Natural killer cell (primary cell): Measurements from ENCODE around the gene LRRC17. TPM values are rescaled to one million over a fixed set of nuclear protein-coding genes. Genes with fewer than 3 reads are reported as not detected.

Source experiments
- ATAC-seq, 3 donors: fragments of 150-1000 bp in 2 of 3; fragments of 200-7000 bp in 1 of 3; cut with Tn5 transposase; 1 replicate in 1 of 3; 2 replicates in 2 of 3; pipeline ENCODE4 v1.10.0; 2021; ENCODE audit warnings: mild to moderate bottlenecking in 2 of 3, moderate library complexity in 2 of 3
- DNase-seq, 2 donors: peaks; one replicate each; pipeline versions ENCODE4 v3.0.0 to v3.0.0-alpha.2; 2013 to 2021; ENCODE audit warnings: mixed read lengths in 1 of 2
- H3K27ac ChIP-seq: one replicate; pipeline ENCODE4 v1.5.1; 2013; ENCODE audit warnings: mild to moderate bottlenecking, low read length
- H3K27me3 ChIP-seq: one replicate; pipeline ENCODE4 v1.6.1; 2013; ENCODE audit warnings: low read length; ENCODE audit not compliant: control insufficient read depth, insufficient read depth
- H3K36me3 ChIP-seq: one replicate; pipeline ENCODE4 v1.6.1; 2013; ENCODE audit warnings: low read length; ENCODE audit not compliant: control insufficient read depth, insufficient read depth
- H3K4me1 ChIP-seq: one replicate; pipeline ENCODE4 v1.6.1; 2013; ENCODE audit warnings: low read length; ENCODE audit not compliant: control insufficient read depth, insufficient read depth
- H3K4me3 ChIP-seq: one replicate; pipeline ENCODE4 v1.5.1; 2013; ENCODE audit warnings: low read length
- H3K9me3 ChIP-seq: one replicate; pipeline ENCODE4 v1.6.1; 2013; ENCODE audit warnings: low read length; ENCODE audit not compliant: control insufficient read depth, insufficient read depth
- H3K27ac Mint-ChIP-seq, 2 donors: one replicate each; pipeline ENCODE4 v1.8.0; 2022; ENCODE audit warnings: mild to moderate bottlenecking in 2 of 2, mixed read lengths in 2 of 2, moderate library complexity in 1 of 2
- H3K27me3 Mint-ChIP-seq, 2 donors: one replicate each; pipeline ENCODE4 v1.8.0; 2022; ENCODE audit warnings: low read depth in 2 of 2, mixed read lengths in 2 of 2
- H3K36me3 Mint-ChIP-seq: one replicate; pipeline ENCODE4 v1.8.0; 2022; ENCODE audit warnings: mixed read lengths
- H3K4me1 Mint-ChIP-seq, 2 donors: one replicate each; pipeline ENCODE4 v1.8.0; 2022; ENCODE audit warnings: mixed read lengths in 2 of 2
- H3K4me3 Mint-ChIP-seq: one replicate; pipeline ENCODE4 v1.8.0; 2022; ENCODE audit warnings: mild to moderate bottlenecking, moderate library complexity, mixed read lengths
- H3K9me3 Mint-ChIP-seq, 2 donors: one replicate each; pipeline ENCODE4 v1.8.0; 2022; ENCODE audit warnings: mixed read lengths in 2 of 2
- WGBS: methylation state at CpG from one replicate; pipeline ENCODE4 v1.1.7; 2013; ENCODE audit warnings: missing lambda C conversion rate; ENCODE audit not compliant: insufficient coverage; 5-methylcytosine and 5-hydroxymethylcytosine counted together
- intact Hi-C: fragments of 100-400 bp; cut with micrococcal nuclease; formaldehyde crosslinking; loops from one replicate; pipeline ENCODE4 v1.14.2; 2022
- total RNA-seq, 4 donors: library from RNA; stranded (reverse); fragments of 120-200 nt in 1 of 4; gene quantifications; one replicate each; pipeline versions ENCODE4 v1.2.3 to v1.2.4, GENCODE V29; 2013 to 2022
- TF ChIP-seq, protein P1 (sequence below): fragments of 200-600 bp; IDR thresholded peaks from one replicate; pipeline ENCODE4 v1.8.0; 2022; ENCODE audit warnings: antibody characterized with exemption

LRRC17 gene
- total RNA-seq, 3 donors from 2014 or later (not counting 1 experiment from before 2014, with no cell fraction given): 0.63 TPM; not detected in 2

DNA sequence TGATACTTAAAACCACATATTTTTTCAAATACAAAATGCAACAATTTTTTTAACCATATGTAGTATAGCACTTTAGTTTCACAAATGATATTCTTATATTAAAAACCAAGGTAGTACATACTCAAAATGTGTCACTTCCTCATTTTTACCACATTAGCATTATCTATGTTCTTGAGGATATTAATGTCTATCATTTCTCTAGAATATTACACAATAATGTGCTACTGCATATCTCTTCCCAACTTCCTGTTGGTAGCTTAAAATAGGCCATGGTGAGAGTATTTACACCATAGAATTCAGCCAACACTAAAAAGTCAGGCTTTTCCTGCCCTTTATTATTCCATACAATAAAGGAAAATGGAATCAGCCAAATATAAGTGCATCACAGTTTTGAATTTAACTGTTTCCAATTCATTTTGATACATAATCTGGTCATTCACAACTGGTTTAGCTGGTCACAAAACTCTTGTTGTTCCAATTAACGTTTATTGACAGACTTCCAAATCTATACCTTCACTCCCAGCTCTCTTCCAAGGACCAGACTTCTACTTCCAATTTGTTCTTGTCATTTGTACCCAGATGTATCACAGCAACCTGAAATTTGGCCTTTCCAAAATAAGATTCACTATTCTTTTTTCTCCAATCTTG is 20.0 kb upstream of the LRRC17 start:
- Mint-ChIP-seq H3K27me3 (peaks cover 2 to 11% of the 10 kb centered on the region in 2 donors), H3K36me3 (no peaks in the 10 kb centered on the region), H3K4me3 (no peak overlapping the region), H3K27ac (no peak overlapping the region), H3K4me1 (peaks cover 6 to 9% of the 10 kb centered on the region in 2 donors), H3K9me3 (no peaks in the 10 kb centered on the region)
- no peak overlapping the region for H3K27ac ChIP-seq
- H3K4me1 ChIP-seq: no peaks in the 10 kb centered on the region
- no peaks in the 10 kb centered on the region for H3K9me3 ChIP-seq
- intact Hi-C loops: no loop called here
- WGBS: 85% methylated on average over 1 of the region's 1 CpG
- no peak for ATAC-seq
- no peak for DNase-seq
- no peaks in the 10 kb centered on the region for H3K36me3 ChIP-seq
- TF ChIP-seq, protein P1, sequence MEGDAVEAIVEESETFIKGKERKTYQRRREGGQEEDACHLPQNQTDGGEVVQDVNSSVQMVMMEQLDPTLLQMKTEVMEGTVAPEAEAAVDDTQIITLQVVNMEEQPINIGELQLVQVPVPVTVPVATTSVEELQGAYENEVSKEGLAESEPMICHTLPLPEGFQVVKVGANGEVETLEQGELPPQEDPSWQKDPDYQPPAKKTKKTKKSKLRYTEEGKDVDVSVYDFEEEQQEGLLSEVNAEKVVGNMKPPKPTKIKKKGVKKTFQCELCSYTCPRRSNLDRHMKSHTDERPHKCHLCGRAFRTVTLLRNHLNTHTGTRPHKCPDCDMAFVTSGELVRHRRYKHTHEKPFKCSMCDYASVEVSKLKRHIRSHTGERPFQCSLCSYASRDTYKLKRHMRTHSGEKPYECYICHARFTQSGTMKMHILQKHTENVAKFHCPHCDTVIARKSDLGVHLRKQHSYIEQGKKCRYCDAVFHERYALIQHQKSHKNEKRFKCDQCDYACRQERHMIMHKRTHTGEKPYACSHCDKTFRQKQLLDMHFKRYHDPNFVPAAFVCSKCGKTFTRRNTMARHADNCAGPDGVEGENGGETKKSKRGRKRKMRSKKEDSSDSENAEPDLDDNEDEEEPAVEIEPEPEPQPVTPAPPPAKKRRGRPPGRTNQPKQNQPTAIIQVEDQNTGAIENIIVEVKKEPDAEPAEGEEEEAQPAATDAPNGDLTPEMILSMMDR: no peak
- no peak overlapping the region for H3K4me3 ChIP-seq
- no peaks in the 10 kb centered on the region for H3K27me3 ChIP-seq

DNA sequence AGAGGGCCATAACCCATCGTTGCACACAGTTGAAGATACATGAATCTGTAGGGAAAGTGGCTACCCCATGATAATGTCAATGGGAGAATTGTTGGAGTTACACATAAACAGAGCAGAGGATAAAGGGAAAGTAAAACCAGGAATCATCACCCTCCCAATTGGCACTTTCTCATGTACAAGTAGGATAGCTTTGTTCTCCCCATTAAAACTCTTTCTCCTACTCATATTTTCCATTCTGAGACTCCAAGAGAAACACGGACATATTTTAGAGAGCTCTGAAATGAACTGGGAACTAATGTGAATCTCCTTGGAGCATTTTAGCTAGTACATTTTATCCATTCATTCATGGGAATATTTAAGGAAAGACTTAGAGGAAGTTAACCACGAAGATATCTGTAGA is 17.2 kb upstream of the LRRC17 start:
- ATAC-seq (no peak), DNase-seq (no peak)
- Mint-ChIP-seq H3K4me1 (peaks cover 6 to 9% of the 10 kb centered on the region in 2 donors), H3K4me3 (no peak overlapping the region), H3K27me3 (peaks cover 0 to 2% of the 10 kb centered on the region in 2 donors), H3K36me3 (no peaks in the 10 kb centered on the region), H3K27ac (no peak overlapping the region), H3K9me3 (no peaks in the 10 kb centered on the region)
- Histone ChIP-seq H3K9me3 (no peaks in the 10 kb centered on the region), H3K36me3 (no peaks in the 10 kb centered on the region), H3K4me1 (no peaks in the 10 kb centered on the region), H3K27me3 (no peaks in the 10 kb centered on the region), H3K27ac (no peak overlapping the region), H3K4me3 (no peak overlapping the region)
- TF ChIP-seq, protein P1: no peak
- 62% methylated on average over 2 of the region's 3 CpGs for WGBS
- intact Hi-C loops: no loop called here

DNA sequence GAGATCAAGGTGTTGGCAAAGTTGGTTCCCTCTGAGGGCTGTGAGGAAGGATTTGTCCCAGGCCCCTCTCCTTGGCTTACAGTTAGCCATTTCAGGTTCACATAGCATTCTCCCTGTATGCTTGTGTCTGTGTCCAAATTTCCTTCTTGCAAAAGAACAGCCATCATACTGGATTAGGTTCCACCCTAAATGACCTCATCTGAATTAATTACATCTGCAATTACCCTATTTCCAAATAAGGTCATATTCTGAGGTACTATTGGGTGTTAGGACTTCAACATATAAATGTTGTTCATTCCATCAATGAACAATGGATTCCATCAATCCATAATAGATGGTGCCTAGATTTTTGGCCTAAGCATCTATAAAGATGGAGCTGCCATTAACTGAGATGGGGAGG is 16.2 kb upstream of the LRRC17 start:
- no peak for ATAC-seq
- intact Hi-C loops: no loop called here
- H3K4me3 Mint-ChIP-seq: no peak overlapping the region

More for the DNA sequence above, 16.2 kb upstream of the LRRC17 start:
- Histone ChIP-seq H3K9me3 (no peaks in the 10 kb centered on the region), H3K36me3 (no peaks in the 10 kb centered on the region), H3K27ac (no peak overlapping the region), H3K4me3 (no peak overlapping the region), H3K4me1 (no peaks in the 10 kb centered on the region), H3K27me3 (no peaks in the 10 kb centered on the region)
- Mint-ChIP-seq H3K36me3 (no peaks in the 10 kb centered on the region), H3K27ac (no peak overlapping the region), H3K4me1 (peaks cover 6 to 9% of the 10 kb centered on the region in 2 donors), H3K27me3 (peaks cover 0 to 2% of the 10 kb centered on the region in 2 donors), H3K9me3 (no peaks in the 10 kb centered on the region)
- TF ChIP-seq, protein P1: no peak
- no peak for DNase-seq
